ENCODE results near the gene CA10.

DNA sequence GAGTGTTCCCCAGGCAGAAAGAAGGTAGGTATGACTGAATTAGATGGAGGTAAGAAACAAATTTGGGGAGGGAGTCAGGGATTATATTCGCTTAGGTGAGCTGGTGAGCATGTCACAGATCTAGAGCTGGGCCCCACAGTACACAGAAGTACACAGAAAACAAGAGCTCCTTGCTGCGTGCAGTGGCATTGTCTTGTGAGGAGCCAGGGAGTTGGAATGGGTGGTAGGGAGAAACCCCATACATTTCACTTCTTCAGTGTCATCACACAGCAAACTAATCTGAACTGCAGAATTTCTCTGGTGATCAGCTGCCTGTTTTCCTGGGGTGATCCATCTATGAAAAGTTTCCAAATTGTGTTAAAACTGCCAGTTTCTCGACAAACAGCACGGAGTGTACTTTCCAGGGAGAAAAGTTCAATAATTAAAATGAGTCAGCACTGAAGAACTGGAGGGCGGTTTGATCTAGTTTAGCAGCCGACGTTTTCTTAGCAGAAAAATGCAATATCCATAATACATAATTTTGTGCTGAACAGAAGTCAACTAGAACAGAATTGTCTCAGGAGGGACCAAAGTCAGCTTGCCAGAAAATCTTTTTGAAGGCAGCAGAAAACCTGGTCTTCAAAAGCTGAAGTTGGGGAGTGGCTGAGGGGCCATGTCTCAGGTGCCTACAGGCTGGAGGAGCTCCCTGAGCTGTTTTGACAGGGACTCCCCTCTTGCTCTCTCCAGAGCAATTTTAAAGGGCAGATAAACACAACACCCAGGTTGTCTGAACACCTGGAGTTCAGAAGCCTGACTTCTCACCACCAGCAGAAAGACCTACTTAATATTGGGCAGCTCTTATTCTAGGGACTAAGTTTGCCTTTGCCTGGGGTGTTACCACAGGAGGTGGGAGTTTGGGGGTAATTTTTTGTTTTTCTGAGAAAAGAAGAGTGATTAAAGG, 448.6 kb downstream of the CA10 start:
- TF ChIP-seq, protein P1, sequence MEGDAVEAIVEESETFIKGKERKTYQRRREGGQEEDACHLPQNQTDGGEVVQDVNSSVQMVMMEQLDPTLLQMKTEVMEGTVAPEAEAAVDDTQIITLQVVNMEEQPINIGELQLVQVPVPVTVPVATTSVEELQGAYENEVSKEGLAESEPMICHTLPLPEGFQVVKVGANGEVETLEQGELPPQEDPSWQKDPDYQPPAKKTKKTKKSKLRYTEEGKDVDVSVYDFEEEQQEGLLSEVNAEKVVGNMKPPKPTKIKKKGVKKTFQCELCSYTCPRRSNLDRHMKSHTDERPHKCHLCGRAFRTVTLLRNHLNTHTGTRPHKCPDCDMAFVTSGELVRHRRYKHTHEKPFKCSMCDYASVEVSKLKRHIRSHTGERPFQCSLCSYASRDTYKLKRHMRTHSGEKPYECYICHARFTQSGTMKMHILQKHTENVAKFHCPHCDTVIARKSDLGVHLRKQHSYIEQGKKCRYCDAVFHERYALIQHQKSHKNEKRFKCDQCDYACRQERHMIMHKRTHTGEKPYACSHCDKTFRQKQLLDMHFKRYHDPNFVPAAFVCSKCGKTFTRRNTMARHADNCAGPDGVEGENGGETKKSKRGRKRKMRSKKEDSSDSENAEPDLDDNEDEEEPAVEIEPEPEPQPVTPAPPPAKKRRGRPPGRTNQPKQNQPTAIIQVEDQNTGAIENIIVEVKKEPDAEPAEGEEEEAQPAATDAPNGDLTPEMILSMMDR (IDR thresholded peaks at IDR 0.05): no peak
- no peak for TF ChIP-seq POLR2A (IDR thresholded peaks at IDR 0.05)
